Measurements from ENCODE around the gene PSPN. TPM values are rescaled to one million over a fixed set of nuclear protein-coding genes. Genes with fewer than 3 reads are reported as not detected.
A peak's percentile ranks its signal among the peaks of the same experiment; 100 is the strongest.

PSPN gene
- total and polyA plus RNA-seq, 9 of the 15 experiments (the other 6 are each of a cell fraction or from before 2014, with no cell fraction given), result 0.21 to 1.1 (median 0.58) TPM

DNA sequence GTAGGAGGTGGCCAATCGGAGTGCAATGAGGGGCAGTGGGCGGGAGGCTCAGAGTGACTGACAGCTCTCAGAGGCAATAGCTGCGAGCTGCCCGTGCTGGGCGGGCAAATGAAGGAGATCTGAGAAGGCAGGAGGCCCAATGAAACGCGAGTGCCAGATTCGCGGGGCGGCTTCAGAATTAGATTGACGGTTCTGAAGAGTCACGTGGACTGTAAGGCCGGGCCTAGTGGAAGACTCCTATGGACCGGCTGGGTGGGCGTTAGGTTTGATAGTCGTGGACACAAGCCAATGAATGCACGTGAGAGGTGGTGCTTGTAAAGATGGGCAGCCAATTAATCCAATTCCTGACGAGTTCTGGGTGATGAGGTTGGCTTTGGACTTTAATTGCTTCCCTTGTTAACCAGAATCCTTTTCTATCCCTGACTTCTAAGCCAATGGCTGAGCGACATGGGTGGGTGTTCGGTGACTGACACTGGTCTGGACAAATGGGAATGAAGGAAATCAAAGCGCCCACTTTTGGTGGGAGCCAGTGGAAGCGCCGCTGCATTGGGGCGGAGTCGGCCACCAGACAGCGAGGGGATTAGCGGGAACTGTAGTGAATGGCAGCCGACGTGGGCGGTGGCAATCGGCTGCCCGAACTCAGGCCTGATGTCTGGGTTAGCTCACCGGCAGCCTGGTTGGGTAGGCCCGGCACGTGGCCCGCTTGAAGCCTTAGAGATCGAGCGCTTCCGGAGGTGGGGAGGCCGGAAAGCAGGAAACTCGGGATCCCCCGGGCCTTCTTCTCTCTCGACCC lies 49.4 kb upstream of the PSPN start (continued):
- TF ChIP-seq AFF4 (CRISPR knock-in tag; IDR thresholded peaks at IDR 0.05) (peak; percentile 91), ZNF239 (CRISPR knock-in tag; IDR thresholded peaks at IDR 0.05) (0 out of 2 replicates have a peak, but pooled peaks have one; percentile 17), GATA2 (CRISPR knock-in tag; IDR thresholded peaks at IDR 0.05) (no peak), ZNF445 (CRISPR knock-in tag; IDR thresholded peaks at IDR 0.05; ENCODE audit: low read depth) (no peak), IRF9 (tag; IDR thresholded peaks at IDR 0.05) (peak; percentile 70; the same call in 1 of the 2 replicates), ZNF3 (CRISPR knock-in tag; IDR thresholded peaks at IDR 0.05) (no peak), RCOR1 (IDR thresholded peaks at IDR 0.05; ENCODE audit: borderline replicate concordance in 1 of 2, low read depth in 2 of 2, low read length in 2 of 2) (peak in 1 of 2 experiments; percentile 78; a peak in 2 of 4 replicates), TCFL5 (CRISPR knock-in tag; conservative IDR thresholded peaks at IDR 0.05) (no peak), ZNF140 (CRISPR knock-in tag; IDR thresholded peaks at IDR 0.05) (no peak), ILF3 (IDR thresholded peaks at IDR 0.05; ENCODE audit: borderline replicate concordance) (no peak), ETV5 (CRISPR knock-in tag; IDR thresholded peaks at IDR 0.05; ENCODE audit: low read depth) (peak; percentile 84), ZNF175 (CRISPR knock-in tag; IDR thresholded peaks at IDR 0.05; ENCODE audit: low read depth) (peak; percentile 96; the same call in 1 of the 2 replicates), NCOA2 (IDR thresholded peaks at IDR 0.05; ENCODE audit: partially characterized antibody in 2 of 2) (no peak), PCBP2 (IDR thresholded peaks at IDR 0.05; ENCODE audit: low read depth, low read length, poor library complexity, severe bottlenecking) (no peak), TAF9B (IDR thresholded peaks at IDR 0.05; ENCODE audit: partially characterized antibody) (no peak)
- TF ChIP-seq, protein P1, sequence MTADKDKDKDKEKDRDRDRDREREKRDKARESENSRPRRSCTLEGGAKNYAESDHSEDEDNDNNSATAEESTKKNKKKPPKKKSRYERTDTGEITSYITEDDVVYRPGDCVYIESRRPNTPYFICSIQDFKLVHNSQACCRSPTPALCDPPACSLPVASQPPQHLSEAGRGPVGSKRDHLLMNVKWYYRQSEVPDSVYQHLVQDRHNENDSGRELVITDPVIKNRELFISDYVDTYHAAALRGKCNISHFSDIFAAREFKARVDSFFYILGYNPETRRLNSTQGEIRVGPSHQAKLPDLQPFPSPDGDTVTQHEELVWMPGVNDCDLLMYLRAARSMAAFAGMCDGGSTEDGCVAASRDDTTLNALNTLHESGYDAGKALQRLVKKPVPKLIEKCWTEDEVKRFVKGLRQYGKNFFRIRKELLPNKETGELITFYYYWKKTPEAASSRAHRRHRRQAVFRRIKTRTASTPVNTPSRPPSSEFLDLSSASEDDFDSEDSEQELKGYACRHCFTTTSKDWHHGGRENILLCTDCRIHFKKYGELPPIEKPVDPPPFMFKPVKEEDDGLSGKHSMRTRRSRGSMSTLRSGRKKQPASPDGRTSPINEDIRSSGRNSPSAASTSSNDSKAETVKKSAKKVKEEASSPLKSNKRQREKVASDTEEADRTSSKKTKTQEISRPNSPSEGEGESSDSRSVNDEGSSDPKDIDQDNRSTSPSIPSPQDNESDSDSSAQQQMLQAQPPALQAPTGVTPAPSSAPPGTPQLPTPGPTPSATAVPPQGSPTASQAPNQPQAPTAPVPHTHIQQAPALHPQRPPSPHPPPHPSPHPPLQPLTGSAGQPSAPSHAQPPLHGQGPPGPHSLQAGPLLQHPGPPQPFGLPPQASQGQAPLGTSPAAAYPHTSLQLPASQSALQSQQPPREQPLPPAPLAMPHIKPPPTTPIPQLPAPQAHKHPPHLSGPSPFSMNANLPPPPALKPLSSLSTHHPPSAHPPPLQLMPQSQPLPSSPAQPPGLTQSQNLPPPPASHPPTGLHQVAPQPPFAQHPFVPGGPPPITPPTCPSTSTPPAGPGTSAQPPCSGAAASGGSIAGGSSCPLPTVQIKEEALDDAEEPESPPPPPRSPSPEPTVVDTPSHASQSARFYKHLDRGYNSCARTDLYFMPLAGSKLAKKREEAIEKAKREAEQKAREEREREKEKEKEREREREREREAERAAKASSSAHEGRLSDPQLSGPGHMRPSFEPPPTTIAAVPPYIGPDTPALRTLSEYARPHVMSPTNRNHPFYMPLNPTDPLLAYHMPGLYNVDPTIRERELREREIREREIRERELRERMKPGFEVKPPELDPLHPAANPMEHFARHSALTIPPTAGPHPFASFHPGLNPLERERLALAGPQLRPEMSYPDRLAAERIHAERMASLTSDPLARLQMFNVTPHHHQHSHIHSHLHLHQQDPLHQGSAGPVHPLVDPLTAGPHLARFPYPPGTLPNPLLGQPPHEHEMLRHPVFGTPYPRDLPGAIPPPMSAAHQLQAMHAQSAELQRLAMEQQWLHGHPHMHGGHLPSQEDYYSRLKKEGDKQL (CRISPR knock-in tag; IDR thresholded peaks at IDR 0.05; ENCODE audit: borderline replicate concordance), result no peak
